ENCODE data around the gene ABCA12.

The ABCA12 gene

GRCh38 chr2:215136669-215137328 is 1.6 kb downstream of the ABCA12 start:
- DNase-seq (ENCODE audit: low read depth): peak; percentile 54

GRCh38 chr2:215120401-215120800 is 18.0 kb downstream of the ABCA12 start:
- no peak for DNase-seq (ENCODE audit: low read depth)

GRCh38 chr2:215119847-215120246 is 18.6 kb downstream of the ABCA12 start:
- no peak for DNase-seq (ENCODE audit: low read depth)

- DNase-seq (ENCODE audit: low read depth): no peak
Measured at GRCh38 chr2:215110918-215111317, 27.5 kb downstream of the ABCA12 start.

GRCh38 chr2:215107216-215108056 is 31.0 kb downstream of the ABCA12 start:
- DNase-seq (ENCODE audit: low read depth): no peak

- DNase-seq (ENCODE audit: low read depth): peak; percentile 18
Measured at GRCh38 chr2:215105607-215106354, 32.6 kb downstream of the ABCA12 start.

GRCh38 chr2:215104226-215104625 is 34.2 kb downstream of the ABCA12 start:
- DNase-seq (ENCODE audit: low read depth): no peak

GRCh38 chr2:215098875-215099274 is 39.6 kb downstream of the ABCA12 start:
- no peak for DNase-seq (ENCODE audit: low read depth)

GRCh38 chr2:215084080-215084479 is 54.3 kb downstream of the ABCA12 start:
- DNase-seq (ENCODE audit: low read depth): no peak

- no peak for DNase-seq (ENCODE audit: low read depth)
Measured at GRCh38 chr2:215083146-215083545, 55.3 kb downstream of the ABCA12 start.

- DNase-seq (ENCODE audit: low read depth): no peak
Measured at GRCh38 chr2:215082446-215082845, 56.0 kb downstream of the ABCA12 start.

GRCh38 chr2:215080545-215080944 is 57.9 kb downstream of the ABCA12 start:
- DNase-seq (ENCODE audit: low read depth): no peak

GRCh38 chr2:215071676-215072075 is 66.8 kb downstream of the ABCA12 start:
- peak; percentile 4 for DNase-seq (ENCODE audit: low read depth)

- DNase-seq (ENCODE audit: low read depth): no peak
Measured at GRCh38 chr2:215068399-215068798, 70.0 kb downstream of the ABCA12 start.

GRCh38 chr2:215066124-215066523 is 72.3 kb downstream of the ABCA12 start:
- DNase-seq (ENCODE audit: low read depth): no peak

- no peak for DNase-seq (ENCODE audit: low read depth)
Measured at GRCh38 chr2:215063526-215063925, 74.9 kb downstream of the ABCA12 start.

GRCh38 chr2:215060861-215061536 is 77.4 kb downstream of the ABCA12 start:
- DNase-seq (ENCODE audit: low read depth): no peak

- peak; percentile 28 for DNase-seq (ENCODE audit: low read depth)
Measured at GRCh38 chr2:215059724-215060123, 78.7 kb downstream of the ABCA12 start.

GRCh38 chr2:215055891-215056290 is 82.5 kb downstream of the ABCA12 start:
- no peak for DNase-seq (ENCODE audit: low read depth)

GRCh38 chr2:215052810-215053209 is 85.6 kb downstream of the ABCA12 start:
- DNase-seq (ENCODE audit: low read depth): no peak

GRCh38 chr2:215052404-215052803 is 86.0 kb downstream of the ABCA12 start:
- DNase-seq (ENCODE audit: low read depth): no peak

- no peak for DNase-seq (ENCODE audit: low read depth)
Measured at GRCh38 chr2:215049341-215049740, 89.1 kb downstream of the ABCA12 start.

Measured in iris pigment epithelial cell (primary cell).